Testis (tissue), 2 donors: ENCODE measurements around the gene C19orf81.

Experiments
- POLR2A ChIP-seq: fragments of 450-650 bp; IDR thresholded peaks from one replicate; pipeline ENCODE4 v1.6.1; 2017; ENCODE audit warnings: antibody characterized with exemption, mild to moderate bottlenecking, moderate library complexity
- TF ChIP-seq, protein P1 (sequence below), 3 experiments: fragments of 450-650 bp in 2 of 3; fragments of 200-600 bp in 1 of 3; sonication (generic) in 1 of 3; IDR thresholded peaks; one replicate each; pipeline ENCODE4 v1.5.1; 2016 to 2019; ENCODE audit warnings: antibody characterized with exemption in 3 of 3, mild to moderate bottlenecking in 2 of 3, moderate library complexity in 1 of 3

DNA sequence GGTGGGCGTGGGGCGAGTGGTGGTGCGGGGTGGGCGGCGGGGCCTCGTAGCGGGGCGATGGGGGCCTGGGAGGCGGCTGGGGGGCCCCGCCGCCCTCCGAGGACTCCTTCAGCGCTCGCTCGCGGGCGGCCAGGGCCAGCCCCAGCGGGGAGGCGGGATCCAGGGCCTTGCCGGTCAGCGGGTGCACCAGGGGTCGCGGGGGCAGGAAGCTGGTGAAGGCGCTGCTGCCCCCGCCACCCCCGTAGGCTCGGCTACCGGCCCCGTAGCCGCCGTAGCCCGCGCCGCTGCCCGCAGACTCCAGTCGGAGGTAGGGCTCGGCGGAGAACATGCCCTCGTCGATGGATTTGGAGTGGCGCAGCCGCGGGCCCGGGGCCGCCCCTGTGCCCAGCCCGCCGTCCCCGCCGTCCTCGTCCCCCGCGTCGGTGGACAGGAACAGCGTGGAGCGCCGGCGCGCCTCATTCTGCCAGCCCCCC lies 18.6 kb downstream of the C19orf81 start:
- TF ChIP-seq, protein P1, sequence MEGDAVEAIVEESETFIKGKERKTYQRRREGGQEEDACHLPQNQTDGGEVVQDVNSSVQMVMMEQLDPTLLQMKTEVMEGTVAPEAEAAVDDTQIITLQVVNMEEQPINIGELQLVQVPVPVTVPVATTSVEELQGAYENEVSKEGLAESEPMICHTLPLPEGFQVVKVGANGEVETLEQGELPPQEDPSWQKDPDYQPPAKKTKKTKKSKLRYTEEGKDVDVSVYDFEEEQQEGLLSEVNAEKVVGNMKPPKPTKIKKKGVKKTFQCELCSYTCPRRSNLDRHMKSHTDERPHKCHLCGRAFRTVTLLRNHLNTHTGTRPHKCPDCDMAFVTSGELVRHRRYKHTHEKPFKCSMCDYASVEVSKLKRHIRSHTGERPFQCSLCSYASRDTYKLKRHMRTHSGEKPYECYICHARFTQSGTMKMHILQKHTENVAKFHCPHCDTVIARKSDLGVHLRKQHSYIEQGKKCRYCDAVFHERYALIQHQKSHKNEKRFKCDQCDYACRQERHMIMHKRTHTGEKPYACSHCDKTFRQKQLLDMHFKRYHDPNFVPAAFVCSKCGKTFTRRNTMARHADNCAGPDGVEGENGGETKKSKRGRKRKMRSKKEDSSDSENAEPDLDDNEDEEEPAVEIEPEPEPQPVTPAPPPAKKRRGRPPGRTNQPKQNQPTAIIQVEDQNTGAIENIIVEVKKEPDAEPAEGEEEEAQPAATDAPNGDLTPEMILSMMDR (IDR thresholded peaks at IDR 0.05), result no peak
- TF ChIP-seq POLR2A, result no peak
